A673 (cell line): Measurements from ENCODE around the gene CHST7. TPM values are rescaled to one million over a fixed set of nuclear protein-coding genes. Genes with fewer than 3 reads are reported as not detected.
A peak's percentile ranks its signal among the peaks of the same experiment; 100 is the strongest.
"Not testable (repeated sequence)": the region's sequence is repeated elsewhere in the genome, so short reads cannot be mapped to it uniquely, and the experiment has no call there.

Source experiments
- Bru-seq: library from RNA; stranded (reverse); fragments of 400-500 nt; gene quantifications from one replicate; lab custom pipeline; 2021; lab: Mats Ljungman, UMichigan
- BruChase-seq, 2 experiments: library from RNA; stranded (reverse); fragments of 400-500 nt; gene quantifications; one replicate each; lab custom pipeline; 2021; lab: Mats Ljungman, UMichigan
- BruUV-seq: library from RNA; stranded (reverse); fragments of 400-500 nt; replicated peaks from 2 replicates; lab custom pipeline; 2021; lab: Mats Ljungman, UMichigan
- CTCF ChIA-PET: fragments of 300-600 bp; sonication (Branson Sonifier 250); formaldehyde crosslinking; loops from one replicate; lab custom pipeline; 2022; ENCODE audit warnings: antibody characterized with exemption; lab: Charles Lee
- POLR2A ChIA-PET: fragments of 300-600 bp; sonication (Branson Sonifier 250); formaldehyde crosslinking; loops from one replicate; lab custom pipeline; 2022; ENCODE audit warnings: antibody characterized with exemption; ENCODE audit not compliant: low non-redundant PET; lab: Charles Lee
- DNase-seq: peaks from one replicate; pipeline ENCODE4 v3.0.0-alpha.2; 2015; ENCODE audit warnings: low spot score
- H3K27ac ChIP-seq: fragments of 200-600 bp; sonication (generic); 2 replicates; pipeline ENCODE4 v1.5.1; 2016; ENCODE audit warnings: mixed run types, low read depth, mild to moderate bottlenecking, mixed read lengths, antibody characterized with exemption, low read length; ENCODE audit not compliant: poor library complexity, severe bottlenecking
- H3K27me3 ChIP-seq: fragments of 200-600 bp; sonication (generic); replicated peaks from 2 replicates; pipeline ENCODE4 v1.6.1; 2017; ENCODE audit warnings: mixed run types, low read depth, mild to moderate bottlenecking, mixed read lengths, antibody characterized with exemption, low read length; ENCODE audit not compliant: insufficient read depth, poor library complexity
- H3K36me3 ChIP-seq: fragments of 200-600 bp; sonication (generic); 2 replicates; pipeline ENCODE4 v1.6.1; 2016; ENCODE audit warnings: mixed run types, mild to moderate bottlenecking, mixed read lengths, antibody characterized with exemption, low read length; ENCODE audit not compliant: insufficient read depth, poor library complexity, severe bottlenecking
- H3K4me1 ChIP-seq: fragments of 200-600 bp; sonication (generic); 2 replicates; pipeline ENCODE4 v1.6.1; 2017; ENCODE audit warnings: mixed run types, mild to moderate bottlenecking, mixed read lengths, antibody characterized with exemption, low read length; ENCODE audit not compliant: insufficient read depth, poor library complexity, severe bottlenecking
- H3K4me3 ChIP-seq: fragments of 200-600 bp; sonication (generic); 2 replicates; pipeline ENCODE4 v1.5.1; 2016; ENCODE audit warnings: low read depth, mixed run types, mild to moderate bottlenecking, mixed read lengths, low read length; ENCODE audit not compliant: poor library complexity, severe bottlenecking
- H3K9me3 ChIP-seq: fragments of 200-600 bp; sonication (generic); 2 replicates; pipeline ENCODE4 v1.6.1; 2016; ENCODE audit warnings: mixed run types, low read depth, mild to moderate bottlenecking, mixed read lengths, antibody characterized with exemption, low read length; ENCODE audit not compliant: poor library complexity, severe bottlenecking
- EZH2 ChIP-seq: fragments of 200-600 bp; sonication (generic); IDR thresholded peaks from 2 replicates; pipeline ENCODE4 v1.6.1; 2017; ENCODE audit warnings: borderline replicate concordance, low read depth, mild to moderate bottlenecking, mixed read lengths, antibody characterized with exemption, low read length; ENCODE audit not compliant: poor library complexity, severe bottlenecking
- intact Hi-C: fragments of 100-400 bp; cut with micrococcal nuclease; formaldehyde crosslinking; loops from one replicate; pipeline ENCODE4 v1.10.0; 2022; ENCODE audit not compliant: unreplicated experiment
- long read RNA-seq: library from polyadenylated mRNA; stranded (forward); transcript quantifications from one replicate; pipeline ENCODE4 v2.0.0, GENCODE V29; 2022
- total RNA-seq: library from RNA; stranded (reverse); gene quantifications from 2 replicates; pipeline ENCODE4 v1.2.3, GENCODE V29; 2021
- TF ChIP-seq, protein P1 (sequence below): fragments of 300-800, 200-600 bp; sonication (generic); conservative IDR thresholded peaks from 2 replicates; pipeline ENCODE4 v1.5.1; 2017; ENCODE audit warnings: low read depth, mild to moderate bottlenecking, antibody characterized with exemption, low read length, moderate library complexity, mixed read lengths

CHST7 gene
- total RNA-seq, result 5.7 and 6.1 TPM in 2 replicates
- percentile 54 among the genes with signal in this experiment for Bru-seq, nascent RNA
- BruChase-seq, experiment 1, labeled RNA remaining after a 2-hour chase, result percentile 57 among the genes with signal in this experiment
- BruChase-seq, experiment 2, labeled RNA remaining after a 6-hour chase, result percentile 59 among the genes with signal in this experiment
- long read RNA-seq, transcript CHST7-201 (2 exons, 2,289 nt), result major isoform, 16 of 16 reads
- long read RNA-seq, partial matches to known transcripts, result 0 of 16 reads
- long read RNA-seq, other reads (novel, unspliced or antisense), result 0 of 16 reads

GRCh38 chrX:46573331-46573891 lies at the start of gene CHST7:
Gene CHST7, plus strand, starts transcription at chrX:46573765. Its CDS starts 167 bp downstream, at chrX:46573932.
- TF ChIP-seq EZH2, result no peak
- TF ChIP-seq, protein P1, sequence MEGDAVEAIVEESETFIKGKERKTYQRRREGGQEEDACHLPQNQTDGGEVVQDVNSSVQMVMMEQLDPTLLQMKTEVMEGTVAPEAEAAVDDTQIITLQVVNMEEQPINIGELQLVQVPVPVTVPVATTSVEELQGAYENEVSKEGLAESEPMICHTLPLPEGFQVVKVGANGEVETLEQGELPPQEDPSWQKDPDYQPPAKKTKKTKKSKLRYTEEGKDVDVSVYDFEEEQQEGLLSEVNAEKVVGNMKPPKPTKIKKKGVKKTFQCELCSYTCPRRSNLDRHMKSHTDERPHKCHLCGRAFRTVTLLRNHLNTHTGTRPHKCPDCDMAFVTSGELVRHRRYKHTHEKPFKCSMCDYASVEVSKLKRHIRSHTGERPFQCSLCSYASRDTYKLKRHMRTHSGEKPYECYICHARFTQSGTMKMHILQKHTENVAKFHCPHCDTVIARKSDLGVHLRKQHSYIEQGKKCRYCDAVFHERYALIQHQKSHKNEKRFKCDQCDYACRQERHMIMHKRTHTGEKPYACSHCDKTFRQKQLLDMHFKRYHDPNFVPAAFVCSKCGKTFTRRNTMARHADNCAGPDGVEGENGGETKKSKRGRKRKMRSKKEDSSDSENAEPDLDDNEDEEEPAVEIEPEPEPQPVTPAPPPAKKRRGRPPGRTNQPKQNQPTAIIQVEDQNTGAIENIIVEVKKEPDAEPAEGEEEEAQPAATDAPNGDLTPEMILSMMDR, result peak; percentile 61
- DNase-seq, result peak; percentile 84
- Histone ChIP-seq H3K27ac (no peak within 1 kb of the TSS), H3K4me3 (peak within 1 kb of the TSS; percentile 58), H3K9me3 (no peaks in the 10 kb centered on the region), H3K27me3 (no peaks in the 10 kb centered on the region), H3K36me3 (no peaks in the 10 kb centered on the region), H3K4me1 (peaks cover 21% of the 10 kb centered on the region)
- CTCF ChIA-PET, result no interaction called here
- intact Hi-C loops, result loop anchor here (2.0 kb wide), 1 partner anchor 69 kb away; no protein-coding TSS in a partner anchor
- no TSS peak for BruUV-seq
- POLR2A ChIA-PET, result no interaction called here

DNA sequence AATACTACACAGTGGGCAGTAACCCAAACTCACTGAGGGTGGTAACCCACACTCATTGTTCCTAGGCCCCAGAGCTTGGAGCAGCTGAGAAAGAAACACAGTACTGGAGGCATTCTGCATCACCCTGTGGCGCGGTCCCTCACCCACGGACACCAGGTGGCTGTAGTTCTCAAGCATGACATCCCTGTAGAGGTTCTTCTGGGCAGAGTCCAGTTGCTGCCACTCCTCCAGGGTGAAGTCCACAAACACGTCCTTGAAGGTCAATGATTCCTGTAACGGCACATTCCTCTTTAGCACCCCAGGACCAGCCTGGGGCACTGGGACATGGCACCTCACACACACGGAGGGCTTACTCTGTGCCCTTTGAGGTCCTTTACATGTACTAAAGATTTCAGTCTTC lies 44.9 kb upstream of the CHST7 start:
- POLR2A ChIA-PET, BruUV-seq, H3K27ac ChIP-seq, H3K36me3 ChIP-seq, H3K27me3 ChIP-seq, CTCF ChIA-PET, intact Hi-C loops, H3K9me3 ChIP-seq, H3K4me1 ChIP-seq, DNase-seq, H3K4me3 ChIP-seq: not testable (repeated sequence)

DNA sequence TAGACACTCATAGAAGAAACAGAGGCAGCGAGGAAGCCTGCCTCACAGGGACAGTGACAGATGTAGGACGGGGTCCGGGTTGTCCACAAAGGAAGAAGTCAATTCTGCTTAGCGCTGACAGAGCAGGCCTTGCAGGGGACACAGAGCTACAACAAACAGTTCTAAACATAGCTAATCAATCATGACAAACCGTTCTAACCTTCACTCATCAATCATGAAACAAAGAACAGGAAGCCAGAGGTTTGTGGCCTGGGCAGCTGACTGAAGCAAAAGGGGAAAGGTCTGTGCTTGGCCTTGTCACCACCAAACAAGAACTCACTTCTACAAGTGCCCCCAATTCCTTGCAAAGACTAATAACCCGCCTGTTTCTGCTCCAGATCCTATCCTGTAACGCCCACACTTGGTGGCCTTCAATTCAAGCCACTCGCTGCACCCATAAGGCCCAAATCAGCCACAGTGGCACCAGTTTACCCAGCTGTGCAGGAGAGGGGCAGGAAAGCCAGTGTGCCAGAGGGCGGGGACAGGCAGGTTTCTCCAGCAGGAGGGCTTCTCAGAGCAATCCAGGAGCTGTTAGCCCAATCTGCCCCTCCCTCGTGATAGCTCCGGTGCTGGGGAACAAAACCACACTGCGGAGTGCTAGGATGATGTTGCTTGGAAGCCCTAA lies 43.7 kb upstream of the CHST7 start:
- H3K4me1 ChIP-seq, BruUV-seq, H3K4me3 ChIP-seq, DNase-seq, intact Hi-C loops, H3K9me3 ChIP-seq, H3K27ac ChIP-seq, H3K27me3 ChIP-seq, H3K36me3 ChIP-seq, POLR2A ChIA-PET, CTCF ChIA-PET: not testable (repeated sequence)

- not testable (repeated sequence) for BruUV-seq
These were observed 43.1 kb upstream of the CHST7 start for GRCh38 chrX:46530404-46530908.

More at GRCh38 chrX:46530404-46530908, 43.1 kb upstream of the CHST7 start:
- CTCF ChIA-PET, intact Hi-C loops, H3K4me1 ChIP-seq, H3K27ac ChIP-seq, POLR2A ChIA-PET, H3K9me3 ChIP-seq, DNase-seq, H3K36me3 ChIP-seq, H3K4me3 ChIP-seq, H3K27me3 ChIP-seq: not testable (repeated sequence)
